Liver (tissue), 3 donors: Measurements from ENCODE around the gene MNAT1.

Source experiments
- CTCF ChIP-seq: fragments of 150-350 bp; IDR thresholded peaks from 2 replicates; pipeline ENCODE4 v1.5.1; 2017; ENCODE audit warnings: improper control_type of control experiment, low read depth, low read length; ENCODE audit not compliant: missing input control
- EGR1 ChIP-seq, 2 donors: IDR thresholded peaks; 2 replicates each; pipeline ENCODE4 v1.6.1; 2016 to 2018; ENCODE audit warnings: antibody characterized with exemption in 2 of 2, low read depth in 2 of 2
- GABPA ChIP-seq, 2 donors: IDR thresholded peaks in 1 of 2; conservative IDR thresholded peaks in 1 of 2; 2 replicates each; pipeline ENCODE4 v1.6.1; 2016; ENCODE audit warnings: antibody characterized with exemption in 2 of 2, mild to moderate bottlenecking in 1 of 2, moderate library complexity in 1 of 2
- HNF4A ChIP-seq, 2 donors: conservative IDR thresholded peaks; 2 replicates each; pipeline ENCODE4 v1.6.1; 2016; ENCODE audit warnings: antibody characterized with exemption in 2 of 2, mild to moderate bottlenecking in 2 of 2
- JUND ChIP-seq, 2 donors: IDR thresholded peaks; 2 replicates each; pipeline ENCODE4 v1.6.1; 2016; ENCODE audit warnings: antibody characterized with exemption in 2 of 2
- MAX ChIP-seq: IDR thresholded peaks from 2 replicates; pipeline ENCODE4 v1.6.1; 2016; ENCODE audit warnings: antibody characterized with exemption
- NR2F2 ChIP-seq: IDR thresholded peaks from 2 replicates; pipeline ENCODE4 v1.6.1; 2016; ENCODE audit warnings: antibody characterized with exemption
- REST ChIP-seq: IDR thresholded peaks from 2 replicates; pipeline ENCODE4 v1.6.1; 2016; ENCODE audit warnings: antibody characterized with exemption, mild to moderate bottlenecking
- TAF1 ChIP-seq: conservative IDR thresholded peaks from 2 replicates; pipeline ENCODE4 v1.6.1; 2016; ENCODE audit warnings: antibody characterized with exemption, mild to moderate bottlenecking
- YY1 ChIP-seq: IDR thresholded peaks from 2 replicates; pipeline ENCODE4 v1.6.1; 2016; ENCODE audit warnings: antibody characterized with exemption, mild to moderate bottlenecking
- ZBTB33 ChIP-seq: IDR thresholded peaks from 2 replicates; pipeline ENCODE4 v1.6.1; 2016; ENCODE audit warnings: antibody characterized with exemption
- donor health status: healthy.
- donor health status: healthy.

GRCh38 chr14:60905923-60906322 lies 171.4 kb downstream of the MNAT1 start:
- TF ChIP-seq CTCF, result no peak
- no peak for TF ChIP-seq EGR1 (IDR thresholded peaks at IDR 0.05; ENCODE audit: low read depth in 2 of 2)
- TF ChIP-seq REST, result no peak
- no peak for TF ChIP-seq MAX
- TF ChIP-seq GABPA (IDR thresholded peaks at IDR 0.05 in 1 of 2, conservative IDR thresholded peaks at IDR 0.05 in 1 of 2), result no peak
- no peak for TF ChIP-seq HNF4A (conservative IDR thresholded peaks at IDR 0.05)
- no peak for TF ChIP-seq YY1
- TF ChIP-seq ZBTB33, result no peak
- no peak for TF ChIP-seq NR2F2
- no peak for TF ChIP-seq TAF1
- TF ChIP-seq JUND (IDR thresholded peaks at IDR 0.05), result no peak
